GM19099 (cell line): Measurements from ENCODE around the gene SLC25A23.

Experiments used
- POLR2A ChIP-seq: IDR thresholded peaks from 3 replicates; pipeline ENCODE4 v1.6.1; 2011; ENCODE audit warnings: low read depth; ENCODE audit not compliant: insufficient read length; ENCODE audit errors: extremely low read depth

The SLC25A23 gene

DNA sequence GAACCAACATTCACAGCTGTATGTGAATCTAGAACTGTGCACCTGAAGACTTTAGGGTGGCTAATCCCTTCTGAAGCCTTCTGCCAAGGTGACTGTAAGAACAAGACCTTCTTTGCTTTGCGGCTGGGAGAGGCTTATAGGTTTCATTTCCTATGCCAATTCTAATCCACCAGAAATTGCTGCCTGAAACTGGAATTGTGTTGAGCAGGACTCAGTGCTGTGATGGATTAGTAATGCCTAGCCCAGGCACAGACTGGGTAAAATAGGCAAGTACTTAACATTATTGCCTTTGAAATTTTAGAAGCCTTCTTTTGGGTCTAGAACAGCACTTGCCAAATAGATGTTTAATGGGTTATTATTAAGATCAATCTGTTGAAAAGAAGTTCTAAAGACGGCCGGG, 11.5 kb downstream of the SLC25A23 start:
- TF ChIP-seq POLR2A: no peak

DNA sequence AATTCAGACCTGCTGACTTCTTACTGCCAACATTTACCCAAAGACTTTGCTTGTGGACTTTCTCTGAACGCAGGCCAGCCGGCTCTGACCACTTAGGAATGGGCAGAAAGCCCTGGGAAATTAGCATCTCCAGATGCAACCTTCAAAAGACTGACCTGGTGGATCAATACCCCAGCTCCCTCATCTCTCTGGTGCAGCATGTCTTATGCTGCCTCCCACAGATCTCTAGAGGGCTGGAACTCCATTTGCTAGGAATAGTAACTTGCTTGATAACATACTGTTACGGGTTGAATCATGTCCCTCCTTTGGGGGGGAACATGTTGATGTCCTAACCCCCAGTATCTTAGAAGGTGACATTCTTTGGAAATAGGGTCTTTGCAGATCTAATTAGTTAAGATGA, 13.1 kb downstream of the SLC25A23 start:
- TF ChIP-seq POLR2A: no peak

DNA sequence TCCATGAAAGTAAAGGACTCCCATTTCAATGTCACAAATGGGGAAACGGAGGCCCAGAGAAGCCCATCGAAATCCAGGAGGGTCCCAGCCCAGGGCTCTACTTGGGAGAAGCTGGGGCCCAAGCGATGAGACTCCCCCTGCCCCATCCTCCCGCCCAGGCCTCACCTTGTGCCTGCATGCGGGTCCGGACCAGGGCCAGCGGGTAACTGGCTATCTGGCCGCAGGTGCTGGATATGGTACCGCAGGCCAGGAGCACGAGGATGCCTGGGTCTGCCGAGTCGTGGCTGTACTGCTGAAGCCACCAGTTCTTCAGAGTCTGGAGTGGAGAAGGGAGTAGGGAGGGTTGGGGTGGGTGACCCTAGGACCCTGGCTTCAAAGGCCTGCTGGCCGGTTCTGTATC, 15.6 kb downstream of the SLC25A23 start:
- TF ChIP-seq POLR2A: no peak

DNA sequence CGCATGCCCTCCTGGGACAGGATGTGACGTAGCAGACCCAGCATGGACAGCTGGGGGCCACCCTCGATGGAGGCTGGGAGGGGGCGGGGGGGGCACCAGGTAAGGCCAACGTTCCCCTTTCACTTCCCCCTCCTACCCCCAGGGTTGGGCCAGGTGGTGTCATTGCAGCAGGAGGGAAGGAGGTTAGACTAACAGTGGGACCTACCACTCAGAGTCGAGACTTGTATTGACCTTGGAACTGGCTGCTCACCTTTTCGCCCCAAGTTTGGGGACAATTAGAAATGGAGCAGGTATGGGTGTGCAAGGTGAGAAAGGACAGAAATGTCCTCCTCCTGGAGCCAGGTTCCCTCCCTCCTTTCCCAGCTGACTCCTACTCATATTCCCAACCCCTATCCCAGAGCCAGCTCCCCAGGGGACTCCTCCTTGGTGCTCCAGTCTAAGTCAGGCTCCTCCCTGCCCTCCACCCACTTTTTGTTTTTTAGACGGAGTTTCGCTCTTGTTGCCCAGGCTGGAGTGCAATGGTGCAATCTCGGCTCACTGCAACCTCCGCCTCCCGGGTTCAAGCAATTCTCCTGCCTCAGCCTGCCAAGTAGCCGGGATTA, 17.4 kb downstream of the SLC25A23 start:
- no peak for TF ChIP-seq POLR2A

DNA sequence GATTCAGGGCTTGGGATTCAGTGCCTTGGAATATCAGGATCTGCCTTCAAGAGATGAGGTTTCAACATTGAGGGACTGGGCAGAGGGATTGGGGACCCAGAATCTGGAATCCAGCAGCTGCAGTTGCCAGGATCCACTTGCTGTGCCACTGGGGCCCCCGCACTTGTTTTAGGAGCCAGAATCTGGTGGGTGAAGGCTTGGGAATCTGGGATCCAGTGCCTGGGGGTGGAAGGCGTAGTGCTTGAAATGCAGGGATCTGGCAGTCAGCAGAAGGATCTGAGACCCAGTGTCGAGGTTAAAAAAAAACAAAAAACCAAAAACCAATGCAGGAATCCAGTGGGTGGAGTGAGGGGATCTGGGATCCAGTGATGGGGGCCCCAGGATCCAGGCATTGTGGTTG, 18.7 kb downstream of the SLC25A23 start:
- no peak for TF ChIP-seq POLR2A

DNA sequence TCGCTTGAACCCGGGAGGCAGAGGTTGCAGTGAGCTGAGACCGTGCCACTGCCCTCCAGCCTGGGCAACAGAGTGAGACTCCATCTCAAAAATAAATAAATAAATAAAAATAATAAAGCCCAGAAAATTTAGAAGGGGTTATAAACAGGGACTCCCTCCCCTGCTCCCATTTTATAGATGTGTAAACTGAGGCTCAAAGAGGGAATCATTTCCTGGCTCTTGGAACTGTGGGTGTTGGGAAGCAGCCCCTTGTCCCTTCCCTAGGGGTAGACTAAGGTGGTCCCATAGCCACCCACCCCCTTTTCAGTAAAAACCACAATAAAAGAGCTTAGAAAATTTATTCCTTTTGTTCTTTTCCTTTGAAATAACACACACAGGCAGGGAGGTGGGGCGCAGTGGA, 19.8 kb downstream of the SLC25A23 start:
- TF ChIP-seq POLR2A: no peak

DNA sequence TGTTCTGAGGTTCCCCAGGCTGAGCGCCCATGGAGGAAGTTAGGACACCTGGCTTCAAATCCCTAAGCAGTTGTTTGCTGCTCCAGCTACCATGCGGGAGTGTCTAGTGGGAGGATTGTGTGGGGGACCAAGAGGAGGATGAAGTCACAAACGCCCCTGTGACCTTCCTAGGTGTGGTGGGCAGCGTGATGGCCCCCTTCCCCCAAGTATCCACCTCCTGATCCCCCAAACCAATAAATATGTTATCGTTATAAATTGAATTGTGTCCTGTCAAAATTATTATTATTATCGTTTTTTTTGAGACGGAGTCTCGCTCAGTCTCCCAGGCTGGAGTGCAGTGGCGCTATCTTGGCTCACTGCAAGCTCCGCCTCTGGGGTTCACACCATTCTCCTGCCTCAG, 25.9 kb downstream of the SLC25A23 start, which contains the start of gene SLC25A41:
Gene SLC25A41 (minus strand): TSS at position 101 of the 400 bp plus-strand sequence. CDS start 70 bp downstream, at position 31.
- TF ChIP-seq POLR2A: no peak

DNA sequence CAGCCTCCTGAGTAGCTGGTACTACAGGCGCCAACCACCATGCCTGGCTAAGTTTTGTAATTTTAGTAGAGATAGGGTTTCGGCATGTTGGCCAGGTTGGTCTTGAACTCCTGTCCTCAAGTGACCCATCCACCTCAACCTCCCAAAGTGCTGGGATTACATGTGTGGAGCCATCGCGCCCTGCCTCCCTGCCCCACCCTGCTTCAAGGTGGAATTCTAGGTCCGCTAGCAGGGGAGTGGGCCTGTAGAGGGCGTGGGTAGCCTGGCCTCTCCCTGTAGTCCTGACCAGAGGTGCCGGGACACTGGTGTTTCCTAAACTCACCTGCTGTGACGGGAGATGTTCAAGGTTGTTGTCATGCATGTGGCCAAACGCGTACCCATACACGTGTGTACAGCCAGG, 26.4 kb downstream of the SLC25A23 start:
- no peak for TF ChIP-seq POLR2A

DNA sequence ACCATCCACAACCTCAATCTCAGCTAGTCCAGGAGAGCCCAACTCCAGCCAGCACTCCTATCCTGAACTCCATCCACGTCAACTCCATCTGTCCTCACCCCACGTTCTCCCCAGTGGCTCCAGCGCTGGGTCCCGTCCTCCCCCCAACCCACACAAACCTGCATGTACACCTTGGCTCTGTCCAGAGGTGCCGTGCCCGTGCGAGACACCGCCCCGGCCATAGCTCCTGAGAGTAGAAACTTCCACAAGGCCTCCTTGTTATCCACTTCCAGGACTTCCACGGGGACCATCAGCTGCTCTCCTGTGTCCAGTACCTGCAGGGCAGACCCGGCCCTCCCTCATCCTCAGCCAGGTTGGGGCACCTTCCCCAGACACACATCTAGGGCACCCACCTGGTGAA, 27.7 kb downstream of the SLC25A23 start:
- TF ChIP-seq POLR2A: no peak

DNA sequence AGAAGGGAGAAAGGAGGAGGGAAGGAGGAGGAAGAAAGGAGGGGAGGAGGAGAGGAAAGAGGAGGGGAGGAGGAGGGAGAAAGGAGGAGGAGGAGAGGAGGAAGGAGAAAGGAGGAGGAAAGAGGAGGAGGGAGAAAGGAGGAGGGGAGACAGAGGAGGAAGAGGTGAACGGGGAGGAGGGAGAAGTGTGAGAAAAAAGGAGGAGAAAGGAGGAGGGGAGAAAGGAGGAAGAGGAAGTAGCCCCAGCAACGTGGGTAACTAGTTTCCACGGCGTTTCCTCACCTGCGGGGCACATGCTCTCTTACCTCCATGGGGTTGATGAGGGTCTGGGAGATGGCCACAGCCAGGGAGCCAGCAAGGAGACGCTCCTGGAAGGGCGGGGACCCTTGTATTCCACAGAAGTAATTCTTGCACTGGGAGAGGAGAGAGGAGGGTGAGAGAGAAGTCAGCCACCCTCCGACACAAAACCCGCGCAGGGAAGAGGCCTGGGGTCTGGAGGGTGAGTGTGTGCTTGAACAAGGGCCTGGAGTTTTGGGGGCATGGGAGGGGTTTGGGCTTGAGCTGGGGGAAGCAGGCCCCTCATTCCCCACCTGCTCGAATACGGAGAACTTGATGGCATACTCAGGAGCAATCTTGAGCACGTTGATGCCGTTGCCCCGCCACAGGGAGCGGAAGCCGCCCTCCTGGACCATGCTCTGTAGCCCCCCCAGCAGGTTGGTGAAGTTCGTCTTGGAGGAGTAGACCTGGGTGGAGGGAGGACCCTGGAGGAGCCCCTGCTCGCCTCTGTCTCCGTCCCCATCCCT, 30.0 kb downstream of the SLC25A23 start:
- TF ChIP-seq POLR2A: no peak

DNA sequence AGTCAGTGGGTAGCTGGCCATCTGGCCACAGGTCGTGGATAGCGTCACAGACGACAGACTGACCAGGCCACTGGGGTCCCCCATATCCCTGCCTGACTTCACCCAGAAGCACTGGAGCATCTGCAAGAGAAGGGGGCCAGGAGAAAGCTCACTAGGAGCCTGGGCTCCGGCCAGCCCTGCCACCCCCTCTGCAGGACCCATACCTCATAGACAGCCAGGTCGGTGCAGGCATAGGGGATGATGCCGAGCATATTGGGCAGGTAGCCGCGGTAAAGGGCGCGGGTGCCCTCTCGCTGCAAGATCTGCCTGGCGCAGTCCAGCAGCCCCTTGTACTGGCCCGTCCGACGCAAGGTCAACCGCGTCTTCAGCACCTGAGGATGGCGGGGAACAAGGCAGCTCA, 32.5 kb downstream of the SLC25A23 start:
- TF ChIP-seq POLR2A: no peak

DNA sequence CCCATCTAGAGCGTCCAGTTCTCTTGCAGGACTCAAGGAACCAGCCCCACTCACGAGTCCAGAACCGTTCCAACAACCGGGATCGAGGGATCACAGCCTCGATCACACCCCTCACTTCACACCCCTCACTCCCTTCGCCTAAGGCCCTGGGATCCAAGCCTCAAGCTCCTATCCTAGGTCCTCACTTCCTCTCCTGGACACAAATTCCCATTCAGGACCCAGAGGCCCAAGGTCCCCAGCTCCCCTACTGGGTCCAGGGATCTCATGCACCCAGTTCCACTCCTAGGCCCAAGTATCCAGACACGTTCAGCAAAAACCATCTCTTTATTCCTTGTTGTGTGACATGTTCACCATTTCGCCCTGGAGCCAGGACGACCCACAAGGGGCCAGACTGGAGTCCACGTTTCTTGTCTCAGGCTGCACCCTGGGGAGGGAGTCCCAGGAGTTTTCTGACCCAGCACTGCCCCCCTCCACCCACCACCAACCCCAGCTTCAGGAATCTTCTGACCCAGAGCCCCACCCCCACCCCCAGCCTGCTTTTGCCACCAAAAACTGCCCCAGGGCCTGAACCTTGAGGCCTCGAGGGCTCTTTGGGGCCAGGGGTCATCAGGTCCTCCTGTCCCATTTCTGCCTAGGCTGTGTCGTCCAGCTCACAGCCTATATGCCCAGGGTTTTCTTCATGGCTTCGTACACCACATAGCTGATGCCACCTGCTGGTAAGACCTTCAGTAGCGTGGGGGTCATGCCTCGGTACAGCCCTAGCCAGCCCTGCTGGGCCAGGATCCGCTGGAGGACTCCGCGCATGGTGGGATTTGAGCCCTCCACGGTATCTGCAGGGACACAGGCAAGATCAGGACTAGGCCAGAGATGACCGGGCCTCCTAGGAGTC, 33.6 kb downstream of the SLC25A23 start:
- TF ChIP-seq POLR2A: no peak

DNA sequence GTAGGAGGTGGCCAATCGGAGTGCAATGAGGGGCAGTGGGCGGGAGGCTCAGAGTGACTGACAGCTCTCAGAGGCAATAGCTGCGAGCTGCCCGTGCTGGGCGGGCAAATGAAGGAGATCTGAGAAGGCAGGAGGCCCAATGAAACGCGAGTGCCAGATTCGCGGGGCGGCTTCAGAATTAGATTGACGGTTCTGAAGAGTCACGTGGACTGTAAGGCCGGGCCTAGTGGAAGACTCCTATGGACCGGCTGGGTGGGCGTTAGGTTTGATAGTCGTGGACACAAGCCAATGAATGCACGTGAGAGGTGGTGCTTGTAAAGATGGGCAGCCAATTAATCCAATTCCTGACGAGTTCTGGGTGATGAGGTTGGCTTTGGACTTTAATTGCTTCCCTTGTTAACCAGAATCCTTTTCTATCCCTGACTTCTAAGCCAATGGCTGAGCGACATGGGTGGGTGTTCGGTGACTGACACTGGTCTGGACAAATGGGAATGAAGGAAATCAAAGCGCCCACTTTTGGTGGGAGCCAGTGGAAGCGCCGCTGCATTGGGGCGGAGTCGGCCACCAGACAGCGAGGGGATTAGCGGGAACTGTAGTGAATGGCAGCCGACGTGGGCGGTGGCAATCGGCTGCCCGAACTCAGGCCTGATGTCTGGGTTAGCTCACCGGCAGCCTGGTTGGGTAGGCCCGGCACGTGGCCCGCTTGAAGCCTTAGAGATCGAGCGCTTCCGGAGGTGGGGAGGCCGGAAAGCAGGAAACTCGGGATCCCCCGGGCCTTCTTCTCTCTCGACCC, 34.5 kb downstream of the SLC25A23 start:
- peak; percentile 64 for TF ChIP-seq POLR2A

DNA sequence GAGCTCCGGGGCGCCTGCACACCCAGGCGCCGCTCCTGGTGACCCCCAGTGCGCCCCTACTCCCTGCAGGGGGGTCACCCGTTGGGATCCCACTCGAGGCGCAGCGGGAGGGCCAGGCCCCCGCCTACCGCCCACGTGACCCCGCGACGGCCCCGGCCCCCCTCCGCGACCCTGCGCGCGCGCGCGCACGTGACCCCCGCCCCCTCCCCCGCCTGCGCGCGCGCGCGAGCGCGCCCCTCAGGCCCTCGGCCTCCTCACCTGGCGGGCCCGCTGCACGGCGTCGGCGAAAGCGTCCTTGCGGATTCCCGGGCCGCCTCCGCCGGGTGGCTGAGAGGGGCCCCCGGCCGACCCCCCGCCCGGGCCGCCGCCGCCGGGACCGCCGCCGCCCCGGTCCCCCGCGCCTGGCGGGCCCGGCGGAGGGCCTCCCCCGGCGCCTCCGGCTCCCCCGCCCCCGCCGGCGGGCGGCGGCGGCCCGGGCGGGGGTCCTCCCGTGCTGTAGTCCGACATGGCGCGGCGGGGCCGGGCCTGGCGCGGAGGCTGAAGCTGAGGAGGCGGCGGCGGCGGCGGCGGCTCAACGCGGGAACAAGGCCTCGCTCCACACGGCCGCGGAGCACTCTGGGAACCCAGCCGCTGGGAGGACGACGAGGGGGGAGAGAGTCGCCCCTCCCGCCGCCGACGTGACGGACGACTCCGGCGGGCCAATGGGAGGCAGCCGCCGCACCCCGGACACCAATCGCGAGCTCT, 35.2 kb downstream of the SLC25A23 start, which contains the start of gene KHSRP:
Gene KHSRP (minus strand): TSS at position 617 of the 744 bp plus-strand sequence. CDS start 110 bp downstream, at position 507.
- TF ChIP-seq POLR2A: peak; percentile 82
